Mesenteric fat pad (tissue), 1 donor: ENCODE results near the gene ABI1. TPM values are rescaled to one million over a fixed set of nuclear protein-coding genes. Genes with fewer than 3 reads are reported as not detected.

Experiments used
- DNase-seq: peaks from one replicate; pipeline ENCODE4 v3.0.0-alpha.2; 2020; ENCODE audit warnings: low spot score
- total RNA-seq: library from RNA; stranded (reverse); fragmentation: NEBNext Ultra II Directional; extraction: Animal tissue kit (Norgen Biotek cat#: 25700); gene quantifications from one replicate; pipeline ENCODE4 v1.2.1, GENCODE V29; 2021
- donor health status: DM: yes; HTN: yes; CAD: no.

ABI1 gene
- total RNA-seq, 1 donor from 2014 or later = 42.6 TPM

DNA sequence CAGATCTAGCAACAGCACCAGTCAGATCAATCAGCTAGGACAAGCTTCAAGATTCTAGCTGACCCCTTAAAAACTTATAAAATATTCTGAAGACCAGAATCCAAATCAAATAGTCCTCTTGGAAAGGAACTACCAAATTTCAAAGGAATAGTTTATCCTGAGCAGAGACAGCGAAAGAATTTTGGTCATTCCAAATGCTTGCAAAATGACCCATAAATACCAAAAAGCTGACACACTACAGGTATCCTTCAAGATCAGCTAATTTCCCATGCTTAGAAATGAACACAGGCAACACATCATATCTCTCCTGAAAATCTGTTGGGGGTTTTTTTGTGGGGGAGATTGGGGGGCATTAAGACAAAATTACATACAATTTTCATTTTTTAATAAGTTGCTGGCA lies 84.5 kb downstream of the ABI1 start:
- no peak for DNase-seq

DNA sequence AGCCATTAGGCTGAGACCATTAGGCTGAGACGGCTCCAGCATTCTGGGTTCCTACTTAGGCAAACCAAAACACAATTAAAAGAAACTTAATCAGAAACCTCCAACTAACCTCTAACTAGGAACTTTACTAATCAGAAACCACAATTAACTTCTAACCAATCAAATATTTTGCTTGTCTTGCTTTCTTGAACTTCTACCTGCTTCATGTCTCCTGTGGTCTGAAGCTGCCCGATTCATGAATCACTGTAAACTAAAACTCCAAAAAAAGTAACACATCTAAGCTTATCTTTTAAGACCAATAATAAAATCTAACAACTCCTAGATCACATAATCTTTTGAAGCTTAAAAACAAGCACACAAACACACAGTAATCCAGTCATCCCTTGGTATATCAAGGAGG lies 87.1 kb downstream of the ABI1 start:
- DNase-seq = no peak

GRCh38 chr10:26770069-26770468 lies 90.7 kb downstream of the ABI1 start:
- DNase-seq = no peak

- no peak for DNase-seq
Measured at GRCh38 chr10:26765549-26765948, 95.2 kb downstream of the ABI1 start.

DNA sequence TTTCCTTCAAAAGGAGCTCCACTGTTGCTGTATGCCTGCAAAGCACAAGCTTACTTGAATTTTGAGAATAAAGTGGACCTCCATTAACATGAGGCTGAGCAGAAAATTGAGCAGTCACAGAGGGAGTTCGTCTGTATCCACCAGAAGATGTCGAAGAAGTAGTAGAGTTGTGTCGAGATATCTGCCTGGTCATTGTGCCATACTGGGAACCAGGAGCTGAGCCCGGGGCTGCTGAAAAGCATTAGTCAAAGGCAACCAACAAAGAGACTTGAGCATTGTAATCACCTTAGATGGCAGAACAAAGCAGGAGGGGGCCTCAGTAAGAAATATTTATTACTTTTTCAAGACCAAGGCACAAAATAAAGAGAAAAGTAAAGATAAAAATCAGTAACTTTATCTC lies 101.8 kb downstream of the ABI1 start:
- no peak for DNase-seq

GRCh38 chr10:26755443-26755903 lies 105.3 kb downstream of the ABI1 start:
- no peak for DNase-seq

GRCh38 chr10:26746061-26746460 lies 114.7 kb downstream of the ABI1 start:
- DNase-seq = no peak

GRCh38 chr10:26743841-26744240 lies 116.9 kb downstream of the ABI1 start:
- no peak for DNase-seq

GRCh38 chr10:26743091-26743490 lies 117.7 kb downstream of the ABI1 start:
- DNase-seq = no peak

DNA sequence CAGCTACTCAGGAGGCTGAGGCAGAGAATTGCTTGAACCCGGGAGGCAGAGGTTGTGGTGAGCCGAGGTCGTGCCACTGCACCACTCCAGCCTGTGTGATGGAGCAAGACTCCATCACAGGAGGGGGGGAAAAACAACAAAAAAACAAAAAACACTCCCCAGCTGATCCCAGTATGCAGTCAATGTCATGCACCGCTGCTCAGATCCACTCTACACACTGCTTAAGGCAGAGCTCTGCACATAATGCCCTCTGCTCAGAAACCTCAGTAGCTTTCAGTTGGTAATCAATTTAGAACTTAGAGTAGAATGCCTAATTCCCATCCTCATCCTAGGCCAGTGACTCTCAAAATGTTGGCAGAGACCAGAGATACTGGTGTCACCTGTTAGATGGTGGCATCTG lies 119.4 kb downstream of the ABI1 start:
- no peak for DNase-seq

- no peak for DNase-seq
Measured at GRCh38 chr10:26739071-26739631, 121.6 kb downstream of the ABI1 start.

- DNase-seq = no peak
Measured at GRCh38 chr10:26738301-26738911, 122.4 kb downstream of the ABI1 start.

GRCh38 chr10:26737730-26738129 lies 123.0 kb downstream of the ABI1 start:
- DNase-seq = no peak

GRCh38 chr10:26735435-26735834 lies 125.3 kb downstream of the ABI1 start:
- no peak for DNase-seq

DNA sequence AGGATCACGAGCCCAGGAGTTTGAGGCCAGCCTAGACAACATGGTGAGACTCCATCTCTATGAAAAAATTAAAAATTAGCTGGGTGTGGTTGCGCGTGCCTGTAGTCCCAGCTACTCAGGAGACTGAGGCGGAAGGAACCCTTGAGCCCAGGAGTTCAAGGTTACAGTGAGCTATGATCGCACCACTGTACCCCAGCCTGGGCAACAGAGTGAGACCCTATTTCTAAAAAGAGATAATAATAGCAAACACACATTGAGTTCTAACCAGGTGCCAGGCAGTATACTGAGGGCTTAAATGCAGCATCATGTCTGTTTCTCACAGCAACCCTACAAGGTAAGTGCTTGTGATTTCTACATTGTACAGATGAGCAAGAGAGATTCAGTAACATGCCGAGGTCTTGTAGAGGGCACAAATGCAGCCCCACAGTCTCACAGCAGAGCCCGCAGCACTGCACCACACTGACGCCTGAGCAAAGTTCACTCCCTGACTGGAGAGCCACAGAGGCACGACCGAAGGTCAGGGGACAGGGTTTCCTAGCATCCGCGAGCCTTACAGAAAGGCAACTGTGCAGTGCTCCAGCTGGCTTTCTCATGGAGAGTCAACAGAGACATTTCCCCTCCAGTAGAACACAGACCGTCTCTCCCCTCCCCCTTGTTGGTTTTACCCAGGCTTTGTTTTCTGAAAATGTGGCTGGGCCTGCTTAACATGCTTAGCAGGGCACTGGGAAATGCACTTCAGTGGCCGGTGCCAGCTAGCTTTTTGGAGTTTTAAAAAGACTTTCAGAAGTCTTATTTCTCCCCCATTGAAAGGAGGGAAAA lies 126.8 kb downstream of the ABI1 start:
- DNase-seq = no peak

- no peak for DNase-seq
Measured at GRCh38 chr10:26730552-26730951, 130.2 kb downstream of the ABI1 start.

DNA sequence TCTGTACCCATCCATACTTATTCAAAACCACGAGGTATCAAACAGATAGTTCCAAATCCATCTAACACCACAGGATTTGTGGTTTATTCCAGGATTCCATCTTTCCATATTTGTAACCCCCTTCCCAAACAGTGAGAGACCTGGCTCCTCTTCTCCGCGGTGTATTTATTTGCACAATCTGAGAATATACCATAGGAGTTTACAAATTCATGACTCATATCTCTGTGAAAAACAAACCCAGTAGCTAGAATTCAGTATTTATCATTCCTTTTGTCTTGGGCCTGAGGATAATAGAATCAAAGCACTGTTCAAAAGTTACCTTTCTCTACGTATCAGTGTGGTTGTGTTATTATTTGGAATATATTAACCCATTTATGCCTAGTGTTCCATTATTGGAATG lies 131.4 kb downstream of the ABI1 start:
- DNase-seq = no peak

- no peak for DNase-seq
Measured at GRCh38 chr10:26728957-26729356, 131.8 kb downstream of the ABI1 start.

GRCh38 chr10:26727005-26727404 lies 133.8 kb downstream of the ABI1 start:
- no peak for DNase-seq

DNA sequence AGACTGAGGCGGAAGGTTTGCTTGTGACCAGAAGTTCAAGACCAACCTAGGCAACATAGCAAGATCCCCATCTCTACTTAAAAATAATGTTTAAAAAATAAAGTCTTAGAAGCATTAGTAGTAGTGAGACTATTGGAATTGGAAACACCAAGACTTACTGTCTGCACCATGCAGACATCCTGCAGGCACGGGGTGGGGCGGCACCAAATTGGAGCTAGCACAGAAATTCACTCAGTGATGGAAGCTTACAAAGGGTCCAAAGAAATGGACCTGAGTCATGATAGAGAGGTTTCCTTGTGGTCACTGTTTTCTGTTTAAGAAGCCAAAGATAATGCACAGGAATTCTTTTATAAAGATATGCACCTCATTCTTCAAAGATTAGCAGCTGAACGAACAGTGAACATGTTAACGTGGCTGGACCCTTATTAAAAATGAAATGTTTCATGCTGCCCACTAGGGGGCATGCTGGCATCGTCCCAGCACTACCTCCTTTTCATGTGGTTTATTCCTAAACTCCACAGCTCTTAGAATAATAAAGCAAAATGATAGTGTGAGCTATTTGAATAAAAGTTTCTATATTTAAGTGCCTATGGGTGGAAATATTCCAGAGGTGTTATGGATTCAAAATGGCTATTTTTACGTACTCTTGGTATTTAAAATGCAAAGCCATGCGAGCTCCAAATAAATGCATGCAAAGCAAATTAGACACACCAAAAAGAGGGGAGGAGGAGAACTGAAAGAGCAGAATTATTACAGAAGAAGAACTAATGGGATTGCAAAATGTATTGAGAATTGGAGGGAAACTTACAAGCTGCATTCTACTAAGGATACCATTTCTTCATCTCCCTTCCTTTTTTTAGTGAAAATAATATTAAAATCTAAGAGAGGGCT lies 134.7 kb downstream of the ABI1 start:
- DNase-seq = no peak

GRCh38 chr10:26723016-26723415 lies 137.7 kb downstream of the ABI1 start:
- DNase-seq = no peak

GRCh38 chr10:26721561-26721960 lies 139.2 kb downstream of the ABI1 start:
- DNase-seq = no peak
